ENCODE measurements around the gene TSPAN18. TPM values are rescaled to one million over a fixed set of nuclear protein-coding genes. Genes with fewer than 3 reads are reported as not detected.

The TSPAN18 gene
- total RNA-seq, 4 donors from 2014 or later = 2.2 to 18.1 (median 3.4) TPM

DNA sequence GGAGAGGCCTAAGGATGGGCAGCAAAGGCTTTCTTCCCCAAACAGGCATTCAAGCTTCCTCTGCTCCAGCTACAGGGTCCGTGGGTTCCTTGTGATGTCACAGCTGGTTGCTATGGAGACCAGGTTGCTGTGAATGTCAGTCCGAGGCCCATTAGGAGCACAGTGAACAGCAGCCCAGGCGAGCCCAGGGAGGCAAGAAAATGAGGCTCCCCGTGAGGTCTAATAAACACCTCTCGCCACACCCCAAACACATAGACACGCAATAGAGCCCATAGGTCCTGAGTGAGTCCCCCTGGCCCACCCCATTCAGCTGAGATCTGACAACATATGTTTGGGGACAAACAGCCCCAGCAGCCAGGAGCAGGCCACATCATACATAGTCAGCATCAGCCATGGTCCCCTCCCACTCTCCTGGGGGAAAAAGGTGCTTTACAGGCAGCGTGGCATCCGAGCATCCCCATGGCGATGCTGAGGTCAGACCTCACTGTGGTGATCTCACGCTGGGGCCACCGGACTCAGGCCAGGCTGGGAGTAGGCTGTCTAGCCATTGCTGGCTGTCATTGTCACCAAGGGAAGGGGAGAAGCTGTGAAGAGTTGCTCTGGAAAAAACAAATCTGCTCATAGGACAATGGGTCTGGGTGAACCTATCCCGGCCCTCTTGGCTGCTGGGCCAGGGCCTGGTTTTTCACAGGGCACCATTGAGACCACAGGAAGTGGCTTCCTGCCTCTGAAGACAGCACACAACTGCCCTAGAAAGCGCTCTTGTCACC is 247.1 kb downstream of the TSPAN18 start:
- DNase-seq (ENCODE audit: low spot score) = no peak
- TF ChIP-seq, protein P1, sequence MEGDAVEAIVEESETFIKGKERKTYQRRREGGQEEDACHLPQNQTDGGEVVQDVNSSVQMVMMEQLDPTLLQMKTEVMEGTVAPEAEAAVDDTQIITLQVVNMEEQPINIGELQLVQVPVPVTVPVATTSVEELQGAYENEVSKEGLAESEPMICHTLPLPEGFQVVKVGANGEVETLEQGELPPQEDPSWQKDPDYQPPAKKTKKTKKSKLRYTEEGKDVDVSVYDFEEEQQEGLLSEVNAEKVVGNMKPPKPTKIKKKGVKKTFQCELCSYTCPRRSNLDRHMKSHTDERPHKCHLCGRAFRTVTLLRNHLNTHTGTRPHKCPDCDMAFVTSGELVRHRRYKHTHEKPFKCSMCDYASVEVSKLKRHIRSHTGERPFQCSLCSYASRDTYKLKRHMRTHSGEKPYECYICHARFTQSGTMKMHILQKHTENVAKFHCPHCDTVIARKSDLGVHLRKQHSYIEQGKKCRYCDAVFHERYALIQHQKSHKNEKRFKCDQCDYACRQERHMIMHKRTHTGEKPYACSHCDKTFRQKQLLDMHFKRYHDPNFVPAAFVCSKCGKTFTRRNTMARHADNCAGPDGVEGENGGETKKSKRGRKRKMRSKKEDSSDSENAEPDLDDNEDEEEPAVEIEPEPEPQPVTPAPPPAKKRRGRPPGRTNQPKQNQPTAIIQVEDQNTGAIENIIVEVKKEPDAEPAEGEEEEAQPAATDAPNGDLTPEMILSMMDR (IDR thresholded peaks at IDR 0.05) = no peak
- no peak for ATAC-seq (ENCODE audit: low FRiP score)

DNA sequence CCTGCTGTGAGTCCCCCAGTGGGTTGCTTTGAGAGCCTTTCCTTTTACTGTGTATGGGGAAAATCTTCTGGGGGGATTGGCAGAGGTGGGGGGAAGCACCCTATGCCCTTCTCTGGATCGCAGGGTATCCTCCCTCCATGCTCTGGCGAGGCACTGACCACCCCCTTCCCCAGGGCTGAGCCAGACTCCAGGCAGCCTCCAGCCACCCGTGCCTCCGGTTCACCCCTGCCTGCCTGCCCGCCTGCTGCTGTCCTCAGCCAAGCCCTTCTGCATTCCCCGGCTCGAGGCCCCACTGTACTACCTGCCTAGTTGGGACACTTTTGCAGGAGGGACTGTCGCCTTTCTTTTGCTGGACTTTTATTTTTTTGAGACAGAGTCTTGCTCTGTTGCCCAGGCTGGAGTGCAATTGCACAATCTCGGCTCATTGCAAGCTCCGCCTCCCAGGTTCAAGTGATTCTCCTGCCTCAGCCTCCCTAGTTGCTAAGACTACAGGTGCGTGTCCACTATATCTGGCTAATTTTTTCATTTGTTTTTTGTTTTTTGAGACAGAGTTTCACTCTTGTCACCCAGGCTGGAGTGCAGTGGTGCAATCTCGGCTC is 247.7 kb downstream of the TSPAN18 start:
- TF ChIP-seq, protein P1 (IDR thresholded peaks at IDR 0.05) = no peak
- ATAC-seq (ENCODE audit: low FRiP score) = no peak
- no peak for DNase-seq (ENCODE audit: low spot score)

DNA sequence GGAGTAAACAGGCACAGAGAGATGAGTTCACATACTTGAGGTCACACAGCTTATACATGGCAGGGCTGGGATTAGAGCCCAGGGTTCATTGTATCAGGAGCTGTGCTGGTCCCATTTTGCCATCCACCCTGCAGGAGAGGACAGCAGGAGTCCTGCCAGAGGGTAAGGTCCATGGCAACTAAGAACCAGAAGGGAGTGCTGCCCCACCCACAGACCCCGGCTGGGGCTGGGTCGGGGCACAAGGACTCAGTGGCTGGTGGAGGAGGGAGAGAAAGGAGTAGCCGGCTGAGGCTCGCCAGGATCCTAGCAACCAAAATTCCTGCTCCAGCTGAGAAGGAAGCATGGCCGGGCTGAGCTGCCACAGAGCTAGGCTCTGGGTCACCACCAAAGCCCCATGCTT is 249.8 kb downstream of the TSPAN18 start:
- TF ChIP-seq, protein P1 (IDR thresholded peaks at IDR 0.05) = no peak
- DNase-seq (ENCODE audit: low spot score) (no peak), ATAC-seq (ENCODE audit: low FRiP score) (no peak)

DNA sequence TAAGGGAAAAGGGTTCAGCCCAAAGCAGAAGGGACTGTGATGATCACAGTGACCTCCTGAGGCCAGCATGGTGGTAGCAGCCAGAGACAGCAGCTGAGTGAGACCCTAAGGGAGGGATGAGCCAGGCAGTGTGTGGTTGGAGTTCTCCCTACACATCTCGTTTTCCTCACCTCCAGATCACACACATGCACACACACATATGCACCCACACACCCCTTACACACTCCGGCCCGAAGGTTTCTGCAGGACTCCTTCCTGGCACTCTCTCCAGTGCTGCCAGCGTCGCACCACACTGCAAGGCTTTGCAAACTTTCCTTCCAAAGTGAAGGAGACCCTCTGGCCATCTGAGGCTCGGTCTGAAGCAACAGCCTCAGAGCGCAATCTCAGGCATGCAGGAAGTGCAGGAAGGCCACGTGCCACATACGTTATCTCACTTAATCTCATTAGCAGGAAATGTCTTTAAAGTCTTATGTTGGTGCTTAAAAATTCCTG is 250.8 kb downstream of the TSPAN18 start:
- TF ChIP-seq, protein P1 (IDR thresholded peaks at IDR 0.05) = no peak
- no peak for DNase-seq (ENCODE audit: low spot score)
- ATAC-seq (ENCODE audit: low FRiP score) = no peak

DNA sequence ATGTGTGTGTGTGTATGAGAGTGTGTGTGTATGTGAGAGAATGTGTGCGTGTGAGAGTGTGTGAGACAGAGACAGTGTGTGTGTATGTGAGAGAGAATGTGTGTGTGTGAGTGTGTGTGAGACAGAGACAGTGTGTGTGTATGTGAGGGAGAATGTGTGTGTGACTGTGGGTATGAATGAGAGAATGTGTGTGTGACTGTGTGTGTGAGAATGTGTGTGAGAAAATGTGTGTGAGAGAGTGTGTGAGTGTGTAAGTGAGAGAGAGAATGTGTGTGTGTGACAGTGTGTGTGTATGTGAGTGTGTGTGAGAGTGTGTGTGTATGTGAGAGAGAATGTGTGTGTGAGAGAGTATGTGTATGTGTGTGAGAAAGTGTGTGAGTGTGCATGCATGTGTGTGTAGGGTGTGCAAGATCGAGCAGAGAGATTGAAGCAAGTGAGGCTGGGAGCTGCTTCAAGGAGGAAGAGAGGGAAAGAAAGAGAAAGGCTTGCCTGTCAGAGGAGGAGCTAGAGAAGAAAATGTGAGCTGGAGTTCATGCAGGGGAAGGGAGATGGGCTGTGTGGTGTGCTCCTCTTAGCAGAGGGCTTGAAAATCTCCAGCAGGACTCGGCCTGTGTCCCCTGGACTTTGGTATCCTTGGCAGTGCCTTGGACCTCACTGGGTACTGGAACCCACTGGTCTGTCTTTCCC is 251.7 kb downstream of the TSPAN18 start:
- TF ChIP-seq, protein P1 (IDR thresholded peaks at IDR 0.05) = no peak
- no peak for DNase-seq (ENCODE audit: low spot score)
- no peak for ATAC-seq (ENCODE audit: low FRiP score)

DNA sequence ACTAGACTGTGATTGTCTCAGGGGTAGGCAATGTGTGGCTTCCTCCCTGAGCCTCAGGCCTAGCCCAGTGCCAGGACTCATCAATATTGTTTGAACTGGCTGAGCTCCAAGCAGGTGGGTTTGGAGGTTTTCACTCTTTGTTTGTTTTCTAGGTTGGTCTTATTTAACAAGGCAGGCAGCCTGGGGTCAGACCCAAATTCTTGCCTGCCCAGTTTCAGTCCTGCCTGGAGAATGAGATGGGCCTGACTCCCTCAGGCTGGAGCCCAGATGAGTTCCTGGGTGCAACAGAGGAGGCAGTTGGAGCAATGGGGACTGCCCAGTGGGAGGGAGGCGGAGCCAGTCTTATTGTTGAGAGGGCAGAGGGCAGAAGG is 252.2 kb downstream of the TSPAN18 start:
- no peak for DNase-seq (ENCODE audit: low spot score)
- TF ChIP-seq, protein P1 (IDR thresholded peaks at IDR 0.05) = no peak
- no peak for ATAC-seq (ENCODE audit: low FRiP score)

Data from omental fat pad (tissue), 4 donors.